OCI-LY7 (cell line): Measurements from ENCODE around the gene PDZD2.

ENCODE experiments used
- CTCF ChIP-seq: fragments of 200-600 bp; sonication (generic); conservative IDR thresholded peaks from 2 replicates; pipeline ENCODE4 v1.5.1; 2014; ENCODE audit warnings: mild to moderate bottlenecking, antibody characterized with exemption, low read length, moderate library complexity, mixed read lengths
- EZH2phosphoT487 ChIP-seq: fragments of 200-600 bp; sonication (generic); IDR thresholded peaks from 2 replicates; pipeline ENCODE4 v1.6.1; 2018; ENCODE audit warnings: low read depth, borderline replicate concordance, mild to moderate bottlenecking, mixed run types, antibody characterized with exemption, low read length, moderate library complexity, mixed read lengths

GRCh38 chr5:31939151-31939550, 300.2 kb downstream of the PDZD2 start:
- TF ChIP-seq CTCF: no peak
- TF ChIP-seq EZH2phosphoT487: no peak
